GM13976 (cell line): ENCODE measurements around the gene CFAP46.

Experiments
- DNase-seq: peaks from one replicate; pipeline ENCODE4 v3.0.0; 2012; ENCODE audit warnings: low spot score
- CTCF ChIP-seq: IDR thresholded peaks from 2 replicates; pipeline ENCODE4 v1.5.1; 2012; ENCODE audit warnings: borderline replicate concordance, mild to moderate bottlenecking; ENCODE audit not compliant: insufficient read depth; ENCODE audit errors: extremely low read depth, missing control alignments, control extremely low read depth
- in situ Hi-C: fragments of 300-500 bp; cut with MboI; formaldehyde crosslinking; loops from one replicate; pipeline ENCODE4 v1.12.0; 2022; ENCODE audit warnings: low sequenced_read_pairs, mixed read lengths, inconsistent platforms; ENCODE audit not compliant: unreplicated experiment

CFAP46 gene

GRCh38 chr10:132962623-132963429, 20.5 kb upstream of the CFAP46 start:
- in situ Hi-C loops = no loop called here
- no peak for TF ChIP-seq CTCF
- no peak for DNase-seq

- TF ChIP-seq CTCF = no peak
- in situ Hi-C loops = no loop called here
- DNase-seq = peak; percentile 79
Observed at GRCh38 chr10:132961787-132962622, 19.6 kb upstream of the CFAP46 start.

GRCh38 chr10:132961420-132961786, 19.0 kb upstream of the CFAP46 start:
- no peak for TF ChIP-seq CTCF
- DNase-seq = no peak
- in situ Hi-C loops = no loop called here

GRCh38 chr10:132960631-132961419, 18.5 kb upstream of the CFAP46 start:
- no peak for TF ChIP-seq CTCF
- in situ Hi-C loops = no loop called here
- DNase-seq = no peak

GRCh38 chr10:132960071-132960472, 17.7 kb upstream of the CFAP46 start:
- TF ChIP-seq CTCF = no peak
- in situ Hi-C loops = no loop called here
- DNase-seq = no peak

GRCh38 chr10:132959559-132959961, 17.2 kb upstream of the CFAP46 start:
- in situ Hi-C loops = no loop called here
- TF ChIP-seq CTCF = no peak
- DNase-seq = peak; percentile 24
